HepG2 (cell line): ENCODE measurements around the gene LRRN3. TPM values are rescaled to one million over a fixed set of nuclear protein-coding genes. Genes with fewer than 3 reads are reported as not detected.

Experiments
- ATAC-seq: fragments of 200-7000 bp; cut with Tn5 transposase; 3 replicates; pipeline ENCODE4 v1.9.1; 2020; ENCODE audit warnings: mild to moderate bottlenecking, moderate library complexity
- BruUV-seq: library from RNA; stranded (reverse); fragments of 400-500 nt; replicated peaks from 2 replicates; lab custom pipeline; 2021; lab: Mats Ljungman, UMichigan
- CTCF ChIA-PET: fragments of 300-600 bp; formaldehyde crosslinking; extraction: SDS; loops from one replicate; lab custom pipeline; 2021; ENCODE audit warnings: low total read pairs, inconsistent platforms, low intra/inter-chr PET ratio; lab: Yijun Ruan, JAX
- POLR2A ChIA-PET: fragments of 350-600 bp; sonication (Branson Sonifier 250); formaldehyde crosslinking; loops from one replicate; lab custom pipeline; 2020; ENCODE audit warnings: antibody characterized with exemption, inconsistent platforms; lab: Yijun Ruan, JAX
- DNase-seq: peaks from one replicate; pipeline ENCODE4 v3.0.0-alpha.2; 2015; ENCODE audit warnings: low spot score
- FAIRE-seq: peaks from 3 replicates; lab custom pipeline; 2011; peaks lifted over from hg19 to GRCh38; lab: Jason Lieb, UNC
- H2AFZ ChIP-seq: one replicate; pipeline ENCODE4 v1.6.1; 2011; ENCODE audit warnings: low read length, inconsistent platforms
- H3K27ac ChIP-seq: fragments of 300-600 bp; 3 replicates; pipeline ENCODE4 v1.8.0; 2011; ENCODE audit warnings: mixed run types, mild to moderate bottlenecking, mixed read lengths, low read length, inconsistent platforms; ENCODE audit not compliant: insufficient read depth; ENCODE audit errors: extremely low read length
- H3K27me3 ChIP-seq, 2 experiments: fragments of 200-600 bp in 1 of 2; 2 replicates in 1 of 2; 3 replicates in 1 of 2; pipeline versions ENCODE4 v1.6.0 to v1.8.0; 2011; ENCODE audit warnings: low read length in 2 of 2, mild to moderate bottlenecking in 2 of 2, moderate library complexity in 2 of 2, inconsistent platforms in 1 of 2; ENCODE audit not compliant: insufficient read depth in 2 of 2, control insufficient read depth in 1 of 2
- H3K36me3 ChIP-seq, 2 experiments: fragments of 200-600 bp in 1 of 2; replicated peaks in 1 of 2; 2 replicates in 1 of 2; 3 replicates in 1 of 2; pipeline versions ENCODE4 v1.5.1 to v1.8.0; 2011; ENCODE audit warnings: low read length in 2 of 2, inconsistent platforms in 1 of 2; ENCODE audit not compliant: insufficient read depth in 2 of 2, control insufficient read depth in 1 of 2
- H3K4me1 ChIP-seq: 2 replicates; pipeline ENCODE4 v1.5.1; 2012; ENCODE audit warnings: low read length, inconsistent platforms; ENCODE audit not compliant: insufficient read depth
- H3K4me2 ChIP-seq: 2 replicates; pipeline ENCODE4 v1.6.0; 2011; ENCODE audit warnings: low read depth, low read length, inconsistent platforms
- H3K4me3 ChIP-seq, 3 experiments: fragments of 200-600 bp in 1 of 3; sonication (generic), shearing (Covaris generic) in 1 of 3; replicated peaks in 1 of 3; 2 replicates each; pipeline ENCODE4 v1.5.1; 2011 to 2016; ENCODE audit warnings: low read length in 3 of 3, inconsistent platforms in 2 of 3, low read depth in 2 of 3, mild to moderate bottlenecking in 2 of 3, control low read depth in 1 of 3, mixed read lengths in 1 of 3; ENCODE audit not compliant: insufficient read depth in 1 of 3
- H3K79me2 ChIP-seq: one replicate; pipeline ENCODE4 v1.6.1; 2011; ENCODE audit warnings: low read length, inconsistent platforms; ENCODE audit not compliant: insufficient read depth
- H3K9ac ChIP-seq: 2 replicates; pipeline ENCODE4 v1.6.0; 2011; ENCODE audit warnings: mild to moderate bottlenecking, low read depth, low read length, inconsistent platforms; ENCODE audit not compliant: insufficient read depth
- H3K9me3 ChIP-seq: 2 replicates; pipeline ENCODE4 v1.5.1; 2012; ENCODE audit warnings: mild to moderate bottlenecking, low read length
- H4K20me1 ChIP-seq: 2 replicates; pipeline ENCODE4 v1.6.0; 2011; ENCODE audit warnings: inconsistent platforms, mild to moderate bottlenecking, low read length, moderate library complexity; ENCODE audit not compliant: insufficient read depth
- ARNT ChIP-seq: fragments of 450-650 bp; IDR thresholded peaks from 2 replicates; pipeline ENCODE4 v1.6.1; 2017
- BCL3 ChIP-seq: sonication (generic); formaldehyde crosslinking; IDR thresholded peaks from 2 replicates; pipeline ENCODE4 v1.5.1; 2020; ENCODE audit warnings: mild to moderate bottlenecking, missing genetic modification reagents, moderate library complexity
- CHD4 ChIP-seq: fragments of 200-600 bp; sonication (generic); IDR thresholded peaks from 2 replicates; pipeline ENCODE4 v1.7.0; 2017; ENCODE audit warnings: mild to moderate bottlenecking, low read length, borderline replicate concordance
- FOXM1 ChIP-seq: sonication (generic); formaldehyde crosslinking; IDR thresholded peaks from 2 replicates; pipeline ENCODE4 v1.5.0; 2020; ENCODE audit warnings: missing genetic modification reagents
- ISX ChIP-seq: sonication (generic); formaldehyde crosslinking; conservative IDR thresholded peaks from 2 replicates; pipeline ENCODE4 v1.5.0; 2020; ENCODE audit warnings: missing genetic modification reagents
- RAD21 ChIP-seq: fragments of 450-650 bp; formaldehyde crosslinking; IDR thresholded peaks from 2 replicates; pipeline ENCODE4 v1.5.0; 2020; ENCODE audit warnings: mild to moderate bottlenecking
- RCOR2 ChIP-seq: IDR thresholded peaks from 2 replicates; pipeline ENCODE4 v1.6.1; 2016; ENCODE audit warnings: missing biosample characterization, missing genetic modification reagents
- YY1 ChIP-seq: IDR thresholded peaks from 2 replicates; pipeline ENCODE4 v1.6.1; 2011; ENCODE audit warnings: low read length, low read depth, moderate library complexity, mild to moderate bottlenecking; ENCODE audit not compliant: insufficient read depth, insufficient replicate concordance
- ZBED4 ChIP-seq: sonication (generic); formaldehyde crosslinking; IDR thresholded peaks from 2 replicates; pipeline ENCODE4 v1.4.0; 2020; ENCODE audit warnings: missing genetic modification reagents, borderline replicate concordance
- ZBTB14 ChIP-seq: sonication (generic); formaldehyde crosslinking; IDR thresholded peaks from 2 replicates; pipeline ENCODE4 v1.4.0; 2020; ENCODE audit warnings: missing genetic modification reagents
- ZBTB38 ChIP-seq: sonication (generic); formaldehyde crosslinking; IDR thresholded peaks from 2 replicates; pipeline ENCODE4 v1.5.1; 2020; ENCODE audit warnings: mild to moderate bottlenecking, missing genetic modification reagents
- ZFP62 ChIP-seq: sonication (generic); formaldehyde crosslinking; IDR thresholded peaks from 2 replicates; pipeline ENCODE4 v1.4.0; 2020; ENCODE audit warnings: missing genetic modification reagents
- ZFP82 ChIP-seq: sonication (generic); formaldehyde crosslinking; IDR thresholded peaks from 2 replicates; pipeline ENCODE4 v1.5.1; 2020; ENCODE audit warnings: mild to moderate bottlenecking, missing genetic modification reagents, borderline replicate concordance
- ZNF263 ChIP-seq: sonication (generic); formaldehyde crosslinking; IDR thresholded peaks from 2 replicates; pipeline ENCODE4 v1.4.0; 2020; ENCODE audit warnings: missing genetic modification reagents
- ZNF670 ChIP-seq: sonication (generic); formaldehyde crosslinking; IDR thresholded peaks from 2 replicates; pipeline ENCODE4 v1.8.0; 2022; ENCODE audit warnings: mild to moderate bottlenecking, missing genetic modification reagents, borderline replicate concordance
- WGBS: methylation state at CpG from one replicate; pipeline ENCODE4 v1.1.6; 2017; ENCODE audit warnings: low lambda C conversion rate; 5-methylcytosine and 5-hydroxymethylcytosine counted together
- in situ Hi-C: cut with HindIII; loops from 2 replicates; pipeline ENCODE4 v1.10.0; 2017; ENCODE audit warnings: low pct_unique_long_range_greater_than_20kb; ENCODE audit not compliant: extremely low pct_ligation_motif_present
- intact Hi-C: fragments of 100-400 bp; cut with micrococcal nuclease; formaldehyde crosslinking; loops from one replicate; pipeline ENCODE4 v1.10.0; 2022; ENCODE audit not compliant: unreplicated experiment
- polyA plus RNA-seq, 8 experiments: library from polyadenylated mRNA; depleted of rRNA in 3 of 8; stranded (reverse) in 7 of 8; unstranded in 1 of 8; fragments of >200 nt; fragmentation: Illumina TruSeq in 4 of 8; extraction: Trizol in 4 of 8; gene quantifications; 2 replicates each; pipeline versions ENCODE4 v1.2.1 to v1.2.3, GENCODE V29; 2011 to 2016; ENCODE audit warnings: low read depth in 4 of 8, missing spikeins in 1 of 8, mixed read lengths in 1 of 8; ENCODE audit not compliant: insufficient read depth in 1 of 8
- total RNA-seq, 5 experiments: library from RNA; depleted of rRNA; stranded (reverse); fragments of >200 nt; fragmentation: Illumina TruSeq; extraction: Trizol; gene quantifications; 2 replicates each; pipeline ENCODE4 v1.2.3, GENCODE V29; 2016; ENCODE audit warnings: low read depth in 1 of 5

The LRRN3 gene
- total and polyA plus RNA-seq, 2 of the 13 experiments (the other 11 are each of a cell fraction or from before 2014, with no cell fraction given), result 0.07 TPM; not detected in 1

- TF ChIP-seq FOXM1 (no peak), ZBTB14 (CRISPR knock-in tag) (no peak), ZBTB38 (CRISPR knock-in tag) (no peak), YY1 (no peak), ZBED4 (no peak)
Observed at GRCh38 chr7:111092406-111093236, 1.7 kb downstream of the LRRN3 start (continued).

GRCh38 chr7:111093496-111093895 is 2.6 kb downstream of the LRRN3 start:
- no peak overlapping the region for H3K4me2 ChIP-seq
- TF ChIP-seq ZFP82 (CRISPR knock-in tag), result no peak
- no peak for TF ChIP-seq ISX (CRISPR knock-in tag)
- no peak for TF ChIP-seq ARNT
- no peak for TF ChIP-seq RCOR2 (CRISPR knock-in tag)
- TF ChIP-seq RAD21 (CRISPR knock-in tag), result no peak
- no peak for TF ChIP-seq ZFP62 (CRISPR knock-in tag)
- TF ChIP-seq BCL3, result no peak
- TF ChIP-seq ZNF263 (CRISPR knock-in tag), result no peak
- no peak for TF ChIP-seq ZNF670
- TF ChIP-seq CHD4, result no peak
- intact Hi-C loops, result loop anchor here (5.0 to 10.0 kb wide), 2 partner anchors 259 to 469 kb away; partner anchors contain the start of gene IMMP2L
- H2AFZ ChIP-seq, result no peak overlapping the region
- FAIRE-seq, result no peak
- no peaks in the 10 kb centered on the region for H3K36me3 ChIP-seq
- no peaks in the 10 kb centered on the region for H4K20me1 ChIP-seq
- H3K9me3 ChIP-seq, result no peaks in the 10 kb centered on the region
- ChIA-PET POLR2A (no interaction called here), CTCF (no interaction called here)
- H3K4me1 ChIP-seq, result no peaks in the 10 kb centered on the region
- 77% methylated on average over 3 of the region's 4 CpGs for WGBS
- no peak overlapping the region for H3K27ac ChIP-seq
- H3K9ac ChIP-seq, result no peak overlapping the region
- no peak for ATAC-seq
- in situ Hi-C loops, result loop anchor here (5.0 to 25.0 kb wide), 3 partner anchors 394 to 1006 kb away; no protein-coding TSS in a partner anchor
- DNase-seq, result no peak
- no peaks in the 10 kb centered on the region for H3K27me3 ChIP-seq
- H3K4me3 ChIP-seq, result no peak overlapping the region
- BruUV-seq, result no TSS peak
- no peaks in the 10 kb centered on the region for H3K79me2 ChIP-seq
